Activated naive CD4-positive, alpha-beta T cell treated with anti-CD3 and anti-CD28 coated beads, Interleukin-2, amount 50 U/mL, for 16 hours (primary cell): Measurements from ENCODE around the gene FBXO5.
"Not testable (repeated sequence)": the region's sequence is repeated elsewhere in the genome, so short reads cannot be mapped to it uniquely, and the experiment has no call there.

Source experiments
- DNase-seq: peaks from one replicate; pipeline ENCODE4 v3.0.0-alpha.2; 2020

FBXO5 gene

DNA sequence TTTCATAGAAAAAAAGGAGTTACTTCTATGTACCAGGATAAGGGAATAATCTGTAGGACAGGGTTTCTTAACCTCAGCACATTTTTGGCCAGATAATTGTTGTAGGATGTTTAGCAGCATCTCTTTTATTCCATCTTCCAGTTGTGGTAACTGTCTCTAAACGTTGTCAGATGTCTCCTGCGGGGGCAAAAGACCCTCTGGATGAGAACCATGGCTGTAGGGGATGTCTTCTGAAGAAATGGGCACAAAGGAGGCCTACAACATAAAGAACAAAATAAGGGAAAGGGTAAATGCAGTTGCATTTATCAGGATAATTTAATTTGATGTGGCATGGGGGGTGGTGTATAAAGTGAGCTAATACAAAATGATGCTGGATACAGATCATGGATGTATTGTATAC is 4.1 kb upstream of the FBXO5 start:
- no peak for DNase-seq

DNA sequence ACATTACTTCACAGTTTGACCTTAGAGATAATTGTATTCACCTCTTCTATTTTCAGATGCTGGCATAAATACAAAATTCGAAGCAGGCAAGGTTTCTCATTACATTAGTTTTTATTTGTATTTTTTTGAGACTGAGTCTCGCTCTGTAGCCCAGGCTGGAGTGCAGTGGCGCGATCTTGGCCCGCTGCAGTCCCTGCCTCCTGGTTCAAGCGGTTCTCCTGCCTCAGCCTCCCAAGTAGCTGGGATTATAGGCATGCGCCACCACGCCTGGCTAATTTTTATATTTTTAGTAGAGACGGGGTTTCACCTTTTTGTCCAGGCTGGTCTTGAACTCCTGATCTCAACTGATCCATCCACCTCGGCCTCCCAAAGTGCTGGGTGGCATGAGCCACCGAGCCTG is 2.5 kb upstream of the FBXO5 start:
- not testable (repeated sequence) for DNase-seq

DNA sequence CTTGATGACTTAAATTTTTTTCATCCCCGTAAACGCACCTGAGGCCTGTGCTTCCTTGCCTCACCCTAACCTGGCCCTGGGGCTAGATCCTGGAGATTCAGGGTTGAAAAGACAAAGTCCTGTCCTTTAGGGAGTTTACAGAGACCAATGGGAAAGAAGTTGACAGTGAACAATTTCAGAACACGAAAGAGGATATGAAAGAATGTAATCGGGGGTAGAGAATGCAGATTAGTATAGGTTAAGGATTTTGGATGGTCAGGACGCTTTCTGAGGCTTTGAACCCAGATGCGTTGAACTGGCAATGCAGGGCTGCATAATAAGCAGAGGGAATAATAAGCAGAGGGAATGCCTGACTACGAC is 1.7 kb upstream of the FBXO5 start:
- DNase-seq, result no peak

DNA sequence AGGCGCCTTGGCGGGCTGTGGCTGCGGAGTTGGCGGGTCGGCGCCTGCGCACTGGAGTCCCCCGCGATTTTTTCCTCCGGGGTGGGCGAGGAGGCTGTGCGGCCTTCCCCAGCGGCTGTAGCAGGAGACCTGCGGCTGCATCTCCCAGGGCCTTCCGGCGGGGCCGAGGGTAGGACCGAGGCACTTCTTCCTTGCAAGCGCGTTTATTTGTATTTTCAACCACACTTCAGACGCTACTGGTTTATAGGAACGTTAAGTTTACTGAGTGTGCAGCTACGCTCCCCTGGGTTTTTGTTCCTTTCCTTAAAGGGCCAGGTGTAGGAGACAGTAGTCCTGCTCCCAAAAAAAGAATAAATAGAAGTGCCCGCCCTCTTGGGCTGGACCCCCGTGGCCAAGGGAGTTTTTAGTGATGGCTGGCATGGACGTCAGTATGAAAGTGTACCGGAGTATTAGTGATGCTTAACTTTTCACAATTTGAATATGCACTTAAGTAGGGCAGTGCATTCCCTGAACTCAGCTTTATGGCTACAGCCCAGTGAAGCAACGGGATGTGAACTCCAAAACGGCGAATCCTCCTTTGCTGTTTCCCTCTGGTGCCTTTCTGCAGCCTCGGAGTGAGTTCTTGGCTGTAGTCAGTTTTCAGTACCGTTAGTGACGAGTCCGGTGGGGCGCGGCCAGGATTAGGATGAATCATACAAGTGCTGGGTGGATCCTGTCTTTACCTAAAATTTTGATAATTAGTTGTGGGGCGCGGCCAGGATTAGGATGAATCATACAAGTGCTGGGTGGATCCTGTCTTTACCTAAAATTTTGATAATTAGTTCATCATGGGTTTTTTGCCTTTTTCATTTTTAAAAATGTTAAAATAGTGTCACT is 1.0 kb upstream of the FBXO5 start:
- peak; percentile 94 for DNase-seq

DNA sequence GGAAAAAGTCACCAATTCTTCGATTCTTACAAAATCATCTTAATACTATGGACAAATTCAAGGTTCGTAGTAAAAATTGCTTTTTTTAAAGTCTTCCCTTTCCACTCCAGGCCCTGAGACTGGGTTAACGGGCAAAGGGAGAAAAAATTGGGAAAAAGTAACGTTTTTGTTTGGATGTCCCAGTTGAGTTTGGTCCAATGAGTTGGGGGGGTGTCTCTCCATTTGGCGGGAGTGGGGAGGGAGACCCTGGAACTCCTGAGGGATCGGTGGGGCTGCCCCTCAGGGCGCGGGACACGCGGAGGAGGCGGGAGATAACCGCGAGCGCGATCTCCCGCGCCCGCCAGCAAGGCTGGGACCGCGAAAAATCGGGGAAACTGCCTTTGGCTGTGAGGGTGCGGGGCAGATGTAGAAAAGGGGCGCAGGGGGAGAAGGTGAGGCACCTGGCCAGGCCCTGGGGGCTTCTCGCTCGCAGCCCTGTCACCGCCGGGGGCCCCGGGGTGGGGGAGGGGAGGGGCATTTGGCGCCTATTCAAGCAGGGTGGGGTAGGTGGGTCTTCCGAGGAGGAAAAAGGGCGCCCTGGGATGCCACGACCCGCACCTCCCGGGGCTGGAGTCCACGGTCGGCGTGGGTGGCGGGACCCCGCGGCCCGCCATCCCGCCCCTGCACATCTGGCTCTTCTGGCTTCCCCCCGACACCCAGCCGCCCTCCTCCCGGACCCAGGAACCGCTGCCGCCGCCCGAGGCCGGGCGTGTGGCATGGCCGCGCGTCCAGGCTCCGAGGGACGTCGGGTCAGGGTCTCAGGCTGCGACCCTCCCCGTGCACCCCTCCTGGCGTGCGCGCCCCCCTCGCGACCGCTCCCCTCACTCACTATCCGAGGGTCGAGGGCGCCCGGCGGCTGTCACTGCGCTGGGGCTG is 595 bp downstream of the FBXO5 start:
- DNase-seq, result no peak

DNA sequence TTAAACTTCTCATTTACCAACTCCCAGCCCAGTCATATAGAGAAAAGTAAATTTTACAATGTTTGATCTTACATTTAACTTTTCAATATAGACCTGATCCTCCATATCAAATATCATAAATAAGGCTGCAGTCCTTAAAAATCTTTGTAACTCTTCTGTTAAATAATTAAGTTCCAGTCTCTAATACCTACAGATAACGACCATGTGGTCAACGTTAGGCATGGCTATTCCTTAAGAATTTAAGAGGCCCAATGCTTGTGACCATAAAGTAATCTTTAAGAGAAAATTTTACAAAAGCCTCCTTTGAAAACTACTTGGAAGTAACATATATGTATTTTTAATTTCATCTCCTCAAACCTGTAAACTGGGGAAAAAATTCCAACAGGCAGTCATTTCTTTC is 1.6 kb downstream of the FBXO5 start:
- no peak for DNase-seq

DNA sequence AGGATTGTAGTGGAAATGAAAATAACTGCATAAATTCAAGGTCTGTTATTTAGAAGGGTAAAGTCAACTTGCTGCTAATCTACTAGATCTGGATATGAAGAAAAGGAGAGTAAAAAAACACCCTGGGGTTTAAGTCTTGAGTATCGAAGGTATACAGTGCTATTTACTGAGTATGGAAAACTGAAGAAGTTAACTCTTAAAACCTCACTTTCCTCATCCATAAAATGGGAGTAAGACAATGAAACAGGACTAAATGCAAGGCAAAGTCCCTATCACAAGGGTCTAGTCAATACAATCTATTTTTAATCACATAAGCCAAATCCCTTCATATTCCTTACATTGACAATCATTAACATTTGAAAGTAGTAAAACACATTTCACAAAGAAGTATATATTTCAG is 2.2 kb downstream of the FBXO5 start:
- no peak for DNase-seq

DNA sequence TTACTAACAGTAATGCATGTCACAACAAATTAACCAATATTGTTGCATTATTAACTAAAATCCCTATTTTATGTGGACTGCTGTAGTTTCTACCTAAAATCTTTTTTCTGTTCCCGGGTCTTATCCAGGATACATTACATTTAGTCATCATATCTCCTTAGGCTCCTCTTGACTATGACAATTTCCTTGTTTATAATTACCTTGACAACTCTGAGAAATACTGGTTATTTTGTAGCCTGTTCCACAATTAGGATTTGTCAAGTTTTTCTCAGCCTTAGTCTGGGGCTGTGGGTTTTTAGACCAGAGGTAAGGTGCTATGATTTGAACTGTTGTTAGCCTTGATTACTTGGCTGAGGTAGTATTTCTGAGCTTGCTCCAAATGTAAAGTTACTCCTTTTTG is 3.7 kb downstream of the FBXO5 start:
- DNase-seq, result no peak

DNA sequence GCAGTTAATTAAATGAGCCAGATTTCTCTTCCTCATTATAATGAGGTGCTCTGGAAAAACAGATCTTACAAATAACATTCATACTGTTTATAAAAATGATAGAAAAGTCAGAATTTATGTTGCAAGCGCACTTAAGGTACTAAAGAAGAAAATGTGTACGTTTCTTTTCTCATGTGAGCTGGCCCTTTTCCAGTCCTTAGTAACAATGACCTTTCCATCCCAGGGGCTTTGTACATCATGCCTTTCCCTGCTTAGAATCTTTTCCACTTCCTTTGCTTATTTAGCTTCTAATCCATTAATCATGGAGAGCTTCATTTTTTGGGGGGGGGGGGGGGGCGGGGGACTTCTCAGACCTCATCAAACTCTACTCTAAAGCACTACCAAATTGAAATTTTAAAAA is 4.8 kb downstream of the FBXO5 start:
- DNase-seq, result no peak

DNA sequence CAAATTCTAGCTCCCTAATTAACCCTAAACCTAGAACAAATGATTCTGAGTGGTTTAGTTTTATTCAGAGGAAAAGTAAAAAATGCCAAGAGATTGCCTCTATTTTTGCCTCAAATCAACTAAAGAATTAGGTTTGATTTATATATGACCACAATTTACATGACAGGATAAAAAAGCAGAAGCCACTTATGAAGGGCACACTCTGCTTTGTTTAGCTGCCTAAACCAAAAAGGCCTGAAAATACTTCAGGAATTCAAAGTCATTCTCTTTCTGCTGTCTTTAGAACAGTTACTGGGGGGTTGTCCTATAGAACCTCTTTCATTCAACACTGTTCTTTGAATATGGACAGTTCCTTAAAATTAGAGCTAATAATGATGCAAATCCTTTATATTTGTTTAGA is 5.3 kb downstream of the FBXO5 start:
- no peak for DNase-seq

DNA sequence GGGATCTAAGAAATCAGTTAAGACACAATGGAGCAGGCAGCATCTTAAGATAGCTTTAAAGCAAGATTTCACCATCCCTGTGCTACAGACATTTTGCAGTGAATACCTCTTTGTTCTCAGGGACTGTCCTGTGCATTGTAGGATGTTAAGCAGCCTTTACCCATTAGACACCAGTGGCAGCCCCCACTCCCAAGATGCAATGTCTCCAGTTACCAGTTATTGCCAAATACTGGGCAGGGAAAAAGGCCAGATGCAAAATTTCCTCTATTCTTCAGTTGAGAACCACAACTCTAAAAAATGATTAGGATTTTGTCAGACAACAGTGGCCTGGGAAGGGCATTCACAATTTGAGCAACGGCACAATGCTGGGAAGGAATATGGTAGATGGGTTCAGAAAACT is 6.1 kb downstream of the FBXO5 start:
- DNase-seq, result no peak

DNA sequence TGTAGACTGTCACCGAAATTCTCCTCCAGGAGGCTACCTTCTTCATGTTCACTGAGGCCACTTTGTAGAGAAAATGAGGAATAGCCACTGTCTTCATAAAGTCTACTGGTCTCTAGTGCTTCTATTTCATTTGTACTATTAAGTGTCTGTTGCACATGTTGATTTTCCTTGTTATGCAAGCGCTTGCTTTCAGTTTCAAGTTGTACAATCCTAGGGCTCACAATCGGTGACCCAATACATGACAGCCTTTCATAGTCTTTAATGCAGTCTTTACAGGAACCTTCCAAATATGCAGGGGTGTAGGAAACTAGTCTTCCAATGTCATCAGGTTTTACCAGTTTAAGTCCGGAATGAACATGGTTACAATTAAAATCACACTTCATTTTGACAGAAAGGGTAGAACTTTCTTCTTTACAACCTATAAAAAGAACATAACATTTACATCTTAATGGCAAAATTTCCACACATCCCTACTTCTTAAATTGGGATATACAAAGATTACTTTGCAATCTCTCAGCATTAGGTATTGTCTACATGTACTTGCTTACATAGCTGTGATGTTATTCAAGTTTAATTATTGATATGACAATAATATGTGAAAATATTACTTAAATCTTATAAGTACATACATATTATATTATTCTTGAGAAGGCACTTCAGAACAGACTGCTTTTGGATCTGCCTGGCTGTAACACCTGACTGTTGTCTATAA is 7.5 kb downstream of the FBXO5 start:
- no peak for DNase-seq

DNA sequence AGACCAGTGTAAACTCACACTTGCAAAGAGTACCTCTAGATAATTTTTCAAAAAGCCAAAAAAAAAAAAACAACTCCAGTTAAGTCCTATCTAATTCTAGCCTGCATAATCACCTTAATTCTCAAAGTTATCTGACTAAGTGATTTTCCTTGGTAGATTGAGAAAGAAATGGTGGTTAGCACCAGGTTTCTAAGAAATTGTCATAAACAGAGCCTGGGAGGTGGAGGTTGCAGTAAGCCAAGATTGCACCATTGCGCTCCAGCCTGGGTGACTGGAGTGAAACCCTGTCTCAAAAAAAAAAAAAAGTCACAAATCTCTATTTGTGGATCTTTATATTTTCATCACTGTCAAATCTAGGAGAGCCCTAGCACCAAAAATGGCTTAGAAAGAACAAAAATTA is 8.9 kb downstream of the FBXO5 start:
- no peak for DNase-seq

DNA sequence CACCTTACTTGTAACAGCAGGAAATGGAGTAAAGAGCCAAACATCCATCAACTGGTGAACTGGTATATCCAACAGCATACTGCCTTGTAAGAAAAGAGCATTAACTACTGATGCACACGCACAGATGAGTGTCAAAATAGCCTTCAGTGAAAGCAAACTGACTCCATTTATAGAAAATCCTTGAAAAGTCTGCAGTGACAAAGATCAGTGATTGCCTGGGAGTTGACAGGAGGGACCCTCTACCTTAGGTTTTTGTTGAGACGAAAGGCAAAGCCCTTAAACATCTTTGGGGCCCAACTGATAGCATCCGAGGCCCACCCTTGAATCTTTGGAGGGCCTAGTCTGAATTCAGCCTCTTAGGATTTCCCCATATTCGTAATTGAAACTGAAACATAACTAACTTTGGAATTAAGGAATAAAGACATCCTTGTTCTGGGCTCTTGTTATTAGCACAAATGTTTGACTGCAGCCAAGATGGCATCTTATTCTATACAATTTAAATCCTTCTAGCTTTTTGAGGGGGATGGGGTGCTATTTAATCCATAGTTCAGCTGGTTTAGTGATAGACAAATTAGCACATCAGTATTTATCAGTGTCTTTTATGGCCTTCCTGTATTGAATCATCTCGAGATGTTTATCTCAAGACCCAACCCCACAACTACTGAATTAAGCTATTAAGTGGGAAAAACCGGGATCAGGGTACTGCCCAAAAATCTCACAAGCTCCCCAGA is 13.0 kb downstream of the FBXO5 start:
- no peak for DNase-seq

DNA sequence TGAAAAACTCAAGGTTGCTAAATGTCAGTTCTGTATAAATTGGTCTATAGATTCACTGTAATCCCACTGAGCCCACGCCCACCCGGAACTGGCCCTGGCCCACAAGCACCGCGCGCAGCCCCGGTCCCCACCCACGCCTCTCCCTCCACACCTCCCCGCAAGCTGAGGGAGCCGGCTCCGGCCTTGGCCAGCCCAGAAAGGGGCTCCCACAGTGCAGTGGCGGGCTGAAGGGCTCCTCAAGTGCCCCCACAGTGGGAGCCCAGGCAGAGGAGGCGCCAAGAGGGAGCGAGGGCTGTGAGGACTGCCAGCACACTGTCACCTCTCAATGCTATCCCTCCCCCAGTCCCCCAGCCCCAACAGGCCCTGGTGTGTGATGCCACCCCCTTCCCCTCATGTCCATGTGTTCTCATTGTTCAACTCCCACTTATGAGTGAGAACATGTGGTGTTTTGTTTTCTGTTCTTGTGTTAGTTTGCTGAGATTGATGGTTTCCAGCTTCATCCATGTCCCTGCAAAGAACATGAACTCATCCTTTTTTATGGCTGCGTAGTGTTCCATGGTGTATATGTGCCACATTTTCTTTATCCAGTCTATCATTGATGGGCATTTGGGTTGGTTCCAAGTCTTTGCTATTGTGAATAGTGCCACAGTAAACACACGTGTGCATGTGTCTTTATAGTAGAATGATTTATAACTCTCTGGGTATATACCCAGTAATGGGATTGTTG is 16.5 kb downstream of the FBXO5 start:
- DNase-seq, result not testable (repeated sequence)

DNA sequence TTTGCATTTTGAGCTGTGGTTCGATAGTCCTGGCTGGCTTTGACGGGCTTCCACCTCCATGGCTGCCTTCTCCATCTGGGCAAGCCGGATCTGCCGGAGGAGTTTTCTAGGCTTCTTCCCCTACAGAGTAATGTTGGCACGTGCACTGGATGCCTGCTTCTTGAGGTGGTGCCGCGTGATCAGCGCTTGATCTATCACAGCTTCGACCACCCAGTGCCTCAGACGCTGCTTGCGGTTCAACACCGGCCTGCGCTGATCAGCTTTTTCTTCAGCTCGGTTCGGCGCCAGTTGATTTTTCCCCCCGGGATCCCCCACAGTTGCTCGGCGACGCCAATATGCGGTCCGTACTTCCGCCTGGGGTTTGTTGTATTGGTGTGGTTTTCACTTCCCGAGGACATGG is 23.5 kb downstream of the FBXO5 start:
- DNase-seq, result no peak

DNA sequence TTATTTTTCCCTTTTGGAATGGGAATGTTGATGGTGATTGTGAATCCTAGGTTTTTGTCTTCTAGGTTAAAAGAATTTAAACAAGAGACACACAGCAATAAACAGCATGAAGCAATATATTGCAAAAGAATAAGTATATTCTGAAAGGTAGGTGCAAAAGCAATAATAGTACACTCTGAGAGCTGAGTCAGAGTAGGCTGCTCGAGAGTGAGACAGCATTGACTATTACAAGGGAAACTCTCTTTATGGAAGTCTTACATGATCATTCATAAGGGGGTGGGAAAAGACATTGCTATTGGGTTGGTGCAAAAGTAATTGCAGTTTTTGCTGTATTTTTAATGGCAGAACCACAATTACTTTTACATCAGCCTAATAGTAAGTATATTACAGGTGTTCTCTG is 25.0 kb downstream of the FBXO5 start:
- DNase-seq, result no peak

DNA sequence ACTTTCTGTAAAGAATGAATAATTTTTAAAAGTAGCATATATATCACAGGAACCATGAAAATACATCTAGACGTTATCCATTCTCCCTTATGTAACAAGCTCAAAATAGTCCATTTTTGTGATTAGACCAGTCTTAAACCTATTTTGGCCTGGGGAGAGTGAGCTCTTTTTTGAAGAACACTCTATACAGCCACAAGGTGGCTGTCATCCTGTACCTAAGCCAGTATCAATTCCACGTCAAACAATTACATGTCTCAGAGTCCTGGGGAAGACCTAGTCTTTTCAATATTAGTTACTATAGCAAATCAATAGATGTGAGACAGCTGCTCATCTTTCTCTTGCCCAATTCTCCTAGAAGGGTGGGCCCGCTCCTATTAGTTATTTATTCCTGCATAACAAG is 28.4 kb downstream of the FBXO5 start:
- no peak for DNase-seq

DNA sequence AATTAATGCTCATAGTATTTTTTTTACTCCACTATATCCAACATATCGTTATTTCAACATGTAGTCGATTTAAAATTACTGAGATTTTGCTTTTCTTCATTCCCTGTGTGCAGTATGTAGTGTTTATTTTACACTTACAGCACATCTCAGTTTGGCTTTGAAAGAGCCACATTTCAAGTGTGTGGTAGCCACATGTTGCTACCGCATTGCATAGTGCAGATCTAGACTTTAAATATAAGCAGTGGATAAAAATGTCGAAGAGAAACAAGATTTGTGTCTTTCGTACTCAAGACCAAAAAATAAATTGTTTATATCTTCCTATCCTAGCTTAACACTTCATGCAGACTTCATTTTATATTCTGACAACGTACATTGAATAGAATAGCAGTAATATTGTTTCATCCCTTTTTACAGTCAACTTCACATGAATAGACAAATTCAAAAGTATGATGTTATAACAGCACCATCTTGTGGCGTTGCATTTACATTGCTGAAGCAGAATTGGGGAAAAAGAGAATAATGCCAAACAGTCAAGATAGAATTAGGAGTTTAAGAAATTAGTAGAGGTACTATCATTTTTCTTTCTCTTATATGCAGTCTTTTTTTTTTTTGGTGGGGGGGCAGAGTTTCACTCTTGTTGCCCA is 29.9 kb downstream of the FBXO5 start:
- DNase-seq, result no peak

DNA sequence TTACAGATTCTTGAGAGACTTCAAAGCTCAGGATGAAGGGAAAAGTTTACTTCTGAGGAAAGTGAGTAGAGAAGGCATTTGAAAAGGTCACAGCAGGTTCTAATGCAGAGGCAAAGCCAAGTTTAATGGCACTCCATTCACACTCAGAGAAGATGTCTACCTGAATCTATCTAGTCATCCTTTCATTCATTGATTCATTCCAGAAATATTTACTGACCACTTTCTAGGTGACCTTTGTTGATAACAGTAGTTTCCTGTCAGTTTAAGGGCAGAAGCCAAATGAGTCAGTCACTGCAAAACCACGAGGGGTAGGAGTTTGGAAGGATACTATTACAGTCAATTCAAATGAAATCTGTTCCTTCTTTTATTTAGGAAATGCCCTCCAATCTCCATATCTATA is 30.8 kb downstream of the FBXO5 start:
- no peak for DNase-seq

DNA sequence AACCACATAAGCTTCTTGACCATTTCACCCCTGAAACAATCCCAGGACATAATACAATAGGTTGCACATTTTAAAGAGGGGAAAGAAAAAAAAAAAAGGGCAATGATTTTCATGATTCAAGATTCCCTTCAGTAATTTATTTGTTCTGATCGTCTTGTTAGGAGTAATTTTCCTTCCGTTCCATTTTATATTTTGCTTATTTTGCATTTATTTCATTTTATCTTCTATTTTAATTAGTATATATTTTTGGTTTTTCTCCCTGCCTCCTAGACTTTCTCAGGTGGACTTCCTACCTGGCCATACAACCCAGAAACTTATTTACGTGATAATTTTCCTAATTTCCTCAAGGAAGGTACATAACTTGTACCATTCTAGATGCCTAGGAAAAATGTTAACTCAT is 32.6 kb downstream of the FBXO5 start:
- no peak for DNase-seq
